Lower leg skin (tissue), 4 donors: ENCODE measurements around the gene SLC35F3. TPM values are rescaled to one million over a fixed set of nuclear protein-coding genes. Genes with fewer than 3 reads are reported as not detected.

Source experiments
- DNase-seq, 2 donors: peaks; one replicate each; pipeline ENCODE4 v3.0.0-alpha.2; 2019; ENCODE audit warnings: low spot score in 2 of 2
- H3K4me3 ChIP-seq: fragments of 200-600 bp; sonication (generic); 2 replicates; pipeline ENCODE4 v1.5.1; 2017; ENCODE audit warnings: mild to moderate bottlenecking, low read depth; ENCODE audit not compliant: poor library complexity, severe bottlenecking
- CTCF ChIP-seq, 3 donors: fragments of 450-650 bp; IDR thresholded peaks; one replicate each; pipeline ENCODE4 v1.5.1; 2016; ENCODE audit warnings: antibody characterized with exemption in 3 of 3, mild to moderate bottlenecking in 3 of 3, moderate library complexity in 2 of 3
- POLR2A ChIP-seq, 2 donors: fragments of 450-650 bp; IDR thresholded peaks; one replicate each; pipeline ENCODE4 v1.6.1; 2016 to 2017; ENCODE audit warnings: antibody characterized with exemption in 2 of 2, mild to moderate bottlenecking in 1 of 2, moderate library complexity in 1 of 2
- WGBS, 2 donors: methylation state at CpG; one replicate each; pipeline ENCODE4 v1.1.5; 2018; 5-methylcytosine and 5-hydroxymethylcytosine counted together
- intact Hi-C: fragments of 100-400 bp; cut with DNase I; formaldehyde crosslinking; loops from one replicate; pipeline ENCODE4 v1.15.0; 2023; ENCODE audit warnings: low total_unique reads
- total RNA-seq, 4 donors: library from RNA; depleted of rRNA; stranded (reverse); fragments of >200 nt; gene quantifications; one replicate each; pipeline ENCODE4 v1.1.0, GENCODE V29; 2016

Gene SLC35F3
- total RNA-seq = under 1 TPM; 0.42 to 0.83 (median 0.64) TPM

GRCh38 chr1:233904633-233905415 lies at the start of gene SLC35F3:
SLC35F3 (plus strand) TSS chr1:233904676.
- no peak for TF ChIP-seq POLR2A (IDR thresholded peaks at IDR 0.05)
- no peak for TF ChIP-seq CTCF (IDR thresholded peaks at IDR 0.05)
- intact Hi-C loops = no loop called here
- 1 to 2% methylated on average over 21 to 35 of the region's 101 CpGs for WGBS, 2 donors
- DNase-seq = no peak
- H3K4me3 ChIP-seq = no peak within 1 kb of the TSS

- intact Hi-C loops = no loop called here
- H3K4me3 ChIP-seq = no peak overlapping the region
- WGBS, 2 donors = 63 to 79% methylated on average over 4 of the region's 4 CpGs
- TF ChIP-seq CTCF (IDR thresholded peaks at IDR 0.05) = no peak
- TF ChIP-seq POLR2A (IDR thresholded peaks at IDR 0.05) = no peak
- DNase-seq = no peak
Measured at GRCh38 chr1:233859446-233859845, 45.0 kb upstream of the SLC35F3 start.

GRCh38 chr1:233863901-233864545 lies 40.5 kb upstream of the SLC35F3 start:
- intact Hi-C loops = no loop called here
- H3K4me3 ChIP-seq = no peak overlapping the region
- no peak for TF ChIP-seq POLR2A (IDR thresholded peaks at IDR 0.05)
- TF ChIP-seq CTCF (IDR thresholded peaks at IDR 0.05) = no peak
- 73 to 76% methylated on average over 3 of the region's 3 CpGs for WGBS, 2 donors
- DNase-seq = no peak

GRCh38 chr1:233864578-233864977 lies 39.9 kb upstream of the SLC35F3 start:
- WGBS, 2 donors = 93 to 95% methylated on average over 2 of the region's 2 CpGs
- H3K4me3 ChIP-seq = no peak overlapping the region
- DNase-seq = no peak
- TF ChIP-seq POLR2A (IDR thresholded peaks at IDR 0.05) = no peak
- no peak for TF ChIP-seq CTCF (IDR thresholded peaks at IDR 0.05)
- intact Hi-C loops = no loop called here

GRCh38 chr1:233865216-233865615 lies 39.3 kb upstream of the SLC35F3 start:
- no peak overlapping the region for H3K4me3 ChIP-seq
- no peak for DNase-seq
- WGBS, 2 donors = 90 to 95% methylated on average over 2 of the region's 2 CpGs
- TF ChIP-seq CTCF (IDR thresholded peaks at IDR 0.05) (no peak), POLR2A (IDR thresholded peaks at IDR 0.05) (no peak)
- intact Hi-C loops = no loop called here
